Measurements from ENCODE around the gene GATAD2B. TPM values are rescaled to one million over a fixed set of nuclear protein-coding genes. Genes with fewer than 3 reads are reported as not detected.

Gene GATAD2B
- polyA plus RNA-seq (ENCODE audit: insufficient read length in 4 of 4): 10 to 100 TPM; 24.1 to 30.4 (median 24.9) TPM

GRCh38 chr1:153922972-153923925 lies at the start of gene GATAD2B:
TSS of gene GATAD2B (minus strand) at chr1:153922972. CDS start at chr1:153828347, 94,625 bp downstream.
- peak; percentile 97 to 100 (median 100) for DNase-seq (ENCODE audit: low read depth in 4 of 4, low spot score in 3 of 4)

DNA sequence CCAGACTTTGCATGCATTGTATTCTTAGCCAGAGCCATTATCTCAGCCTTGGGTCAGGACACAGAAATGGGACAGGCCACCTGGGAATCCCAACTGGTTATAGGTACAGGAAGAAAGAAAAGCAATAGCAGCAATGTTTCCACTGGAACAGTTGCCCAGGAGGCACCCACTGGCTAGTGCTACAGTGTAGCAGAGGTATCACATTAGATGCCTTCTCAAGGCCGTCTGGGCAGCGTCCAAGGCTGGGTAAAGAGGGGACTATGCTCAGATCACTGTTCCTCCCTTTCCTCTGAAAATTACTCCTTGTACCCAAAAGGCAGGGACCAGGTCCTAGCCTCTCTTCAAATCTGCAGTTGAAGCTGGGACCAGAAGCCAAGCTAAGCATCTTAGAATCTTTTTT lies 47.6 kb upstream of the GATAD2B start:
- no peak for DNase-seq (ENCODE audit: low read depth in 4 of 4, low spot score in 3 of 4)

DNA sequence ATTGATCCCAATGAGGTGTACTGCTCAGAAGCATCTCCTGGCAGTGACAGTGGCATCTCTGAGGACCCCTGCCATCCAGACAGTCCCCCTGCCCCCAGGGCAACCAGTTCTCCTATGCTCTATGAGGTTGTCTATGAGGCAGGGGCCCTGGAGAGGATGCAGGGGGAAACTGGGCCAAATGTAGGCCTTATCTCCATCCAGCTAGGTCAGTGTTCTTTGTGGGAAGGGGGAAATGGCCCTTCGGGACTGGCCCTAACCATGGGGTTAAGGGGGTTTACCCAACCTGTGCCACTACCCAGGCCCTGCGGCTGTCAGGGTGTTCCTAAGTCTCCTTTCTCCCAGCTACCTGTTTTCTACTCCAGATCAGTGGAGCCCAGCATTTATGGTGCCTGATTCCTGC lies 46.2 kb upstream of the GATAD2B start:
- no peak for DNase-seq (ENCODE audit: low read depth in 4 of 4, low spot score in 3 of 4)

- DNase-seq (ENCODE audit: low read depth in 4 of 4, low spot score in 3 of 4): no peak
These were observed 45.6 kb upstream of the GATAD2B start for GRCh38 chr1:153968408-153968807.

- no peak for DNase-seq (ENCODE audit: low read depth in 4 of 4, low spot score in 3 of 4)
These were observed 45.2 kb upstream of the GATAD2B start for GRCh38 chr1:153968000-153968363.

GRCh38 chr1:153967107-153967999 lies 44.6 kb upstream of the GATAD2B start, which contains the start of gene CREB3L4:
TSS of gene CREB3L4 (plus strand) at chr1:153967902. CDS start at chr1:153968526, 624 bp downstream.
- DNase-seq (ENCODE audit: low read depth in 4 of 4, low spot score in 3 of 4): peak in 2 of 4 donors; percentile 96

DNA sequence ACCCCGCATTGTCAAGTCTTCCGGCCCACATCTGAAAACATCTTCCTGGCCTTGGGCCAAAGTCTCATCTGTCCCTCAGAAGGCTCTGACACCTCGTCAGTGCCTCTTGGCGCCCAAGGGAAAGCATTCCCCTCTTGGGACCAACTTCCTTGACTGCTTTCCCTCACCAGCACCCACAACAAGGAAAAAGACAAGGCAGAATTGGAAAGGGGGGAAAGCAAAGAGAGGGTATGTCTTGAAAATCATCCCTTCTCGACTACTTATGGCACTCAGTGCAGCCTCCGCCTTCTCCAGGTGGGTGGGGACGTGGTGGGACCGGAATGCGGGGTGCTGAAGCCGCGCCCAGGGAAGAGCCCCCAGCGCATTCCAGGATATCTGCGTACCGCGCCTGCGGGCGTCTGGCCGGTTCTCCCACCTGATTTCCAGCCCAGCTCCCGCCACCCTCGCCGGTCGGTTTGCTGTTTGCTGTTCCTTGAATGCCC lies 41.1 kb upstream of the GATAD2B start:
- DNase-seq (ENCODE audit: low read depth in 4 of 4, low spot score in 3 of 4): no peak

DNA sequence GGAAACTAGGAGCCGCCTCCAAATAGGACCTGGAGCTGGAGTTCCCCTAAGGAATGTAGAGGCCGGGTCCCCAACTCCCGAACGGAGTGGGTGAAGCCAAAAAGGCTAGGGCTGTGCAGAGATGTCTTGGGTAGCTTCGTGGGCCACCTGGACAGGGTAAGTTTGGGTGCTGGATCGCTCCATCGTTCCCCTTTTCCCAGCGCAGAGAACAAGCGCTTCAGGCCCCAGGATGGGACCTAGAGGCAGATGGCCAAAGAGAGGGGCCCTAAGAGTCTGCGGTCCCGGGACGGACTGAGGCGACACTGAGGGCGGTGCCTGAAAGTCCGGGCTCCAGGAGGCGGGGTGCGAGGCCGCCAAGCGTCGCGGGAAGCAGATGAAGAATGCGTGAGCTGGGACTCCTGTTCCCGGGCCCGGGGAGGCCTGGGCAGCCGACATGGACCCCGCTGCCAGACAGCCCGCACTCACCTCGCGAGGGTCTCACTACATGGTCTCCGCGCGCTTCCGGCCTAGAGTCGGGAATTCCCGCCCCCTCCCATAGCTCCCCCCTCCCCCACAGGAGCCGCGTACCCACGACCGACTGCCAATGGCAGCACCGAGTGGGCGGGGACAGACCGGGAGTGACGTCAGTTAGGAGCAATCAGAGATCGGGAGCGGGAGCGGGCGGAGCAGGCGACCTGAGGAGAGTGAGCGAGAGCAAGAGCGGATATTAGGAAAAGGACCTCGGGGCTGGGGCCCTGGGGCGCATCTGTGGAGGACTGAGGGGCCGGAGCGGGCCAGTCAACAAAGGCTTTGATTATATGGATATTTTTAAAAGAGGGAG lies 40.5 kb upstream of the GATAD2B start, which contains the start of gene SLC39A1:
Gene SLC39A1 (minus strand): TSS at position 508 of the 820 bp plus-strand sequence. CDS start 822 bp downstream, outside the sequence.
- peak; percentile 96 to 98 (median 98) for DNase-seq (ENCODE audit: low read depth in 4 of 4, low spot score in 3 of 4)

GRCh38 chr1:153962088-153963029 lies 39.6 kb upstream of the GATAD2B start:
- no peak for DNase-seq (ENCODE audit: low read depth in 4 of 4, low spot score in 3 of 4)

DNA sequence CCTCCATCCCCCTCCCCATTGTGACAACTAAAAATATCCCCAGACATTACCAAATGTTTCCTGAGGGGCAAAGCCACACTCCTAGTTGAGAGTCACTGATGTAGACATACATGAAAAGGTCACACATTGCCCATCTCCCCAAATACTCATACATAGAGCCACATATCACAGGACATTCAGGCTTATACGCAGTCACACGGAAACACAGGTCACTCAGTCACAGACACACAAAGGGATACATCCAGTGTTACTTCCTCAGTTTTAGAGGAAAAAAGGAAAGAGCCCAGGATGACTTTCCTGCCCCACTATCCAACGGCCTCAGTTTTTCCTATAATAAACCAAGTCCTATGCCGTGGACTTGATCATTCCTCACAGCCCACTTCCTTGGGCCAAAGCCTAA lies 38.6 kb upstream of the GATAD2B start:
- DNase-seq (ENCODE audit: low read depth in 4 of 4, low spot score in 3 of 4): no peak

DNA sequence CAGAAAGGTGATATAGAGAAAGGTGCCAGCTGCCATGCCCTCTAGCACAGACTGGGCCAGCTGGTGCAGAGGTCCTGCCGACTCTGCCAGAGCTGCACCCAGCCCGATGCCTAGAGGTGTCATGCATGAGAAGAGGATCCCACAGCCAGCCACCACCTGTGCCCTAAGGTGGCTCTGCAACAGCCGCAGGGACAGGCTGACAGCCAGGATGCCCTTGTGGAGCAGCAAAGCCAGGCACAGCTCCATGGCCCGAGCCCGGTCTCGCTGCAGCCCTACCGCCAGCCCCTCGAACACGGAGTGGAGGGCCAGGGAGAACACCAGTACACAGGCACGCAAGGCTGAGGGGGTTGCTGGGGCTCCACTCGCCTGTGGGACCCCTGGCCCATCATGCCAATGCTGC lies 37.4 kb upstream of the GATAD2B start:
- DNase-seq (ENCODE audit: low read depth in 4 of 4, low spot score in 3 of 4): no peak

- no peak for DNase-seq (ENCODE audit: low read depth in 4 of 4, low spot score in 3 of 4)
These were observed 36.7 kb upstream of the GATAD2B start for GRCh38 chr1:153959454-153959853.

DNA sequence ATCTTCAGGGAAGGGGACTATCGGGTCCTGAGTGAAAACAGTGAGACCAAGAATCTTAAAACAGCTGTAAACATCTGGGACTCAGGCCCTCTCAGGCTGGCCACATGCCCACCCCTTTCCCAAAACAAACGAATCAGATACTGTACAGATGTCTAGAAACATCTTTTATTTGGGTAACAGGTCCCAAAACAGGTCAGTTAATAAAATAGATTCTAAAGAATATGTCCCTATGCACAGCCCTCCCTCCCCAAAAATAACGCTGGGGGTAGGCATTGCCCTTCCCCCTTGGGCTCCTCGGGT lies 36.1 kb upstream of the GATAD2B start:
- no peak for DNase-seq (ENCODE audit: low read depth in 4 of 4, low spot score in 3 of 4)

GRCh38 chr1:153958111-153958960 lies 35.6 kb upstream of the GATAD2B start, which contains the start of gene CRTC2:
TSS of gene CRTC2 (minus strand) at chr1:153958612. CDS start at chr1:153958497, 115 bp downstream.
- DNase-seq (ENCODE audit: low read depth in 4 of 4, low spot score in 3 of 4): peak; percentile 91 to 98 (median 96)

GRCh38 chr1:153957744-153958110 lies 35.0 kb upstream of the GATAD2B start:
- DNase-seq (ENCODE audit: low read depth in 4 of 4, low spot score in 3 of 4): no peak

DNA sequence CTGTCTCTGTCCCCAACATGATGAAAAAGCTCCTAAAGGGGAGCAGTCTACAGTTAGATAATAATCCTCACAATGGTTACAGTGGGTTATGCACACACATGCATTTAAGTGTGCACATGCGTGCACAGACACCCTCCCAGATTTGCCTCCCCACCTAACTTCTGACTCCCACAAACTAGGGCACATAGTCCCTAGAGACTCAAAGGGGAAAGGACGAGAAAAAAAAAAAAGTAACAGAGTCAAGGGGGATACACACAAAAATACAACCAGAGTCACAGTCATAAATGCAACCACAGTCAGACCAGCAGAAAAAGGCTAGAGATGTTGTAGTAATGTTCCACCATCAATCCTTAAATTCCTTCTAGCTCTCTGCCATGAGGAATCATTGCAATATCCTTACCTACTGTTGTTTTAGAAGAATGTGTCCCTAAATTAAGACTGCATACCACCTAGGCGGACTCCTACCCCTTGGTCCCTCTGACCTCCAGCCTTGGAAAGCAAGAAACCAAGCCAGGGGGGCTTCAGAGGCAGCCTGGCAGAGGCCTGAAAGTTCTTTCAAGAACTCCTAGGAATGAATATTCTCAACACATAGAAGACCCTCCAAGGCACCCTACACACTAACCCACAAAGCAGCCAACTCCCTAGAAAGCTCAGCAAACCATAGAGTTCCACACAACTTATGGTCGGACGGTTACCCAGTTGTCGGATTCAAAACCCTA lies 34.4 kb upstream of the GATAD2B start:
- no peak for DNase-seq (ENCODE audit: low read depth in 4 of 4, low spot score in 3 of 4)

- DNase-seq (ENCODE audit: low read depth in 4 of 4, low spot score in 3 of 4): no peak
These were observed 32.1 kb upstream of the GATAD2B start for GRCh38 chr1:153954826-153955225.
